Uterus (tissue), 2 donors: ENCODE results near the gene GRK3.

Experiments used
- CTCF ChIP-seq, 4 experiments: fragments of 200-600 bp in 2 of 4; fragments of 450-650 bp in 2 of 4; sonication (generic) in 2 of 4; IDR thresholded peaks; one replicate each; pipeline ENCODE4 v1.5.1; 2016 to 2019; ENCODE audit warnings: antibody characterized with exemption in 4 of 4, mild to moderate bottlenecking in 2 of 4, moderate library complexity in 1 of 4
- POLR2A ChIP-seq, 2 donors: fragments of 450-650 bp; IDR thresholded peaks; one replicate each; pipeline ENCODE4 v1.6.1; 2016; ENCODE audit warnings: antibody characterized with exemption in 2 of 2, mild to moderate bottlenecking in 1 of 2, moderate library complexity in 1 of 2

GRCh38 chr22:25672289-25673084 is 108.0 kb downstream of the GRK3 start:
- TF ChIP-seq CTCF (IDR thresholded peaks at IDR 0.05) (no peak), POLR2A (IDR thresholded peaks at IDR 0.05) (no peak)
